ENCODE measurements around the gene TGFBR1.
"Not testable (repeated sequence)": the region's sequence is repeated elsewhere in the genome, so short reads cannot be mapped to it uniquely, and the experiment has no call there.

The TGFBR1 gene

DNA sequence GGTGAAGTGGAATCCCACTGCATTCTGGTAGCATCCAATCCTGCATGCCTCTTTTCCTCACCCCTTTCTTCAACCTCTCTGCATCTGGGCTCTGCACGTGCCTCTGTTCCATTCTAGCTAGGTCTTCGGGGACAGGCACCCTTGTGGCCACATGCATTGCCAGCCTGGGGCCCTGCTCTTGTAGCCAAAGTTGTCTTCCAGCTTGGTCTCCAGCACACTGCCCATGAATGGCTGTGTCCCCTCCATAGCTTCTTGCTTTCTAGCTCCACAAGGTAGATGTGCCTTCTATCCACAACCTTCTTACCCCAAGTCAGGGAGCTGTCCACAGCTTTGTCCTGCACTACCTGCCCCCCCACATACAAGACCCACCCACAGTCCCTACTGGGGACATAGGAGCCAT, 84.3 kb downstream of the TGFBR1 start:
- Mint-ChIP-seq H3K27me3 (ENCODE audit: low read depth, poor library complexity) (peaks cover 29% of the 10 kb centered on the region), H3K4me3 (no peak overlapping the region)

DNA sequence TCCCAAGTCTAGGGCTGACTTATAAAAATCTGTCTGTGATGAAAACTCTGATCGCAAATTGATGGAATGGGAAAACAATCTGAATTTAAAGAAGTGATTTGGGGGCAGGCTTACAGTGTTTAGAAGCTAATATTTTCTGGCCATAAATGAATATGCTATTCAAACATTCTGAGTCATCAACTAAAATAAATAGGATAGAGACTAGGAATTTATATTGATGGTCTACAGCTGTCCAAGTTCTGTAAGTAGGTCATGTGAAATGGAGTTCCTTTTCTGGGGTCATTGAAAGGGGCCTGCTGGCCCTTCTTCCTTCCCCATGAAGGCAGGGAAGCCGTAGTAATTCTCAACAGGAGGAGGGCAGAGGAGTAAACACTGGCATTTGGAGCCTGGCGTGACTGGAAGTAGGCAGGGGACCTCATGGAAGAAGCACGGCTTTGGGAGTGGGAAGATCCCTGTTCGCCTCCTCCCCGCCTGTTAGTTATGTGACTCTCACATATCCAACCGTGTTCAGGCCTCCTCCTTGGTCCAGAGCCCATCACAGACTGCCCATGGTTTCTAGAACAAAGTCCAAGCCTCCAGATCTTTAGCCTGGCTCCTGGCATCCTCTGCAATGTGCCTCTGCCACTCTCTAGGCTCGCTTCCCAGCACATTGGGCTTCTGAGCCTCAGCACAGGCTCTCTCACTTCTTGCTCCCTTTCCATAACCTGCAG, 85.1 kb downstream of the TGFBR1 start:
- TF ChIP-seq, protein P1, sequence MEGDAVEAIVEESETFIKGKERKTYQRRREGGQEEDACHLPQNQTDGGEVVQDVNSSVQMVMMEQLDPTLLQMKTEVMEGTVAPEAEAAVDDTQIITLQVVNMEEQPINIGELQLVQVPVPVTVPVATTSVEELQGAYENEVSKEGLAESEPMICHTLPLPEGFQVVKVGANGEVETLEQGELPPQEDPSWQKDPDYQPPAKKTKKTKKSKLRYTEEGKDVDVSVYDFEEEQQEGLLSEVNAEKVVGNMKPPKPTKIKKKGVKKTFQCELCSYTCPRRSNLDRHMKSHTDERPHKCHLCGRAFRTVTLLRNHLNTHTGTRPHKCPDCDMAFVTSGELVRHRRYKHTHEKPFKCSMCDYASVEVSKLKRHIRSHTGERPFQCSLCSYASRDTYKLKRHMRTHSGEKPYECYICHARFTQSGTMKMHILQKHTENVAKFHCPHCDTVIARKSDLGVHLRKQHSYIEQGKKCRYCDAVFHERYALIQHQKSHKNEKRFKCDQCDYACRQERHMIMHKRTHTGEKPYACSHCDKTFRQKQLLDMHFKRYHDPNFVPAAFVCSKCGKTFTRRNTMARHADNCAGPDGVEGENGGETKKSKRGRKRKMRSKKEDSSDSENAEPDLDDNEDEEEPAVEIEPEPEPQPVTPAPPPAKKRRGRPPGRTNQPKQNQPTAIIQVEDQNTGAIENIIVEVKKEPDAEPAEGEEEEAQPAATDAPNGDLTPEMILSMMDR (IDR thresholded peaks at IDR 0.05): no peak
- Mint-ChIP-seq H3K27me3 (ENCODE audit: low read depth, poor library complexity) (peaks cover 29% of the 10 kb centered on the region), H3K4me3 (no peak overlapping the region), H3K4me1 (no peaks in the 10 kb centered on the region), H3K27ac (no peak overlapping the region), H3K36me3 (ENCODE audit: low read depth) (no peaks in the 10 kb centered on the region), H3K9me3 (peaks cover 4% of the 10 kb centered on the region)
- DNase-seq: no peak

More for the DNA sequence above, 84.3 kb downstream of the TGFBR1 start:
- no peaks in the 10 kb centered on the region for H3K36me3 Mint-ChIP-seq (ENCODE audit: low read depth)
- H3K4me1 Mint-ChIP-seq: peaks cover 8% of the 10 kb centered on the region
- no peak for DNase-seq
- H3K9me3 Mint-ChIP-seq: no peaks in the 10 kb centered on the region
- TF ChIP-seq, protein P1 (IDR thresholded peaks at IDR 0.05): no peak
- H3K27ac Mint-ChIP-seq: no peak overlapping the region

DNA sequence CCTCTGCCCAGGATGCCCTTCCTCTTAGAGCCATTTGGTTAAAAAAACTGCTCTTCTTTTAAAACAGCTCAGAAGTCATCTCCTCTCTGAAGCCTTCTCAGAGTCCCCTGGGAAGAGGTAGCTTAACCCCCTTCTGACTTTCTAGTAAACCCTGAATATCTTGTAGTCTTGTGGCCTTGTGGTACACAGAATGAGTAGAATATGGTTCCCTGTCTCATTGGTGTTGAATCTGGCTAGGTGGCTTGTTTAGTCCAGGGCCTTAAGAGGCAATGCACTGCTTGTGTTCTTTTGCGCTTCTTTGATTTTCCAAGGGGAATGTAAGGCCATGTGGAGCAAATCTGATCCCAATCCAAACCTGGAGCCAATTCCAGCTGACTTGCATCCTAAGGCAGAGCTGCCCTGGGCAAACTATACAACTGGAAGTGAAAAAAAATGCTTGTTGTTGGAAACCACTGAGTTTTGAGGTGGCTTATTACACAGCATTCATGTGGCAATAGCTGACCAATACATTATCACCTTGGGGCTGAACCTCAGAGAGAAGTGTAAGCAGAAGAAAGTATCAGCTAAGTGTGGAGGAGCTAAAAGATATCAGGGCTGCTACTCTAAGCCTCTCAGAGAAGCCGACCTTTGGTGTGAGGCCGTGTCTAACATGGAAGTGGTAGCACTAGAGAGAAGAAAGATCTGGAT, 85.8 kb downstream of the TGFBR1 start:
- no peak for DNase-seq
- H3K27ac Mint-ChIP-seq: no peak overlapping the region
- H3K4me1 Mint-ChIP-seq: no peaks in the 10 kb centered on the region
- TF ChIP-seq, protein P1 (IDR thresholded peaks at IDR 0.05): no peak
- peaks cover 27% of the 10 kb centered on the region for H3K27me3 Mint-ChIP-seq (ENCODE audit: low read depth, poor library complexity)
- peaks cover 4% of the 10 kb centered on the region for H3K9me3 Mint-ChIP-seq
- no peaks in the 10 kb centered on the region for H3K36me3 Mint-ChIP-seq (ENCODE audit: low read depth)
- H3K4me3 Mint-ChIP-seq: no peak overlapping the region

DNA sequence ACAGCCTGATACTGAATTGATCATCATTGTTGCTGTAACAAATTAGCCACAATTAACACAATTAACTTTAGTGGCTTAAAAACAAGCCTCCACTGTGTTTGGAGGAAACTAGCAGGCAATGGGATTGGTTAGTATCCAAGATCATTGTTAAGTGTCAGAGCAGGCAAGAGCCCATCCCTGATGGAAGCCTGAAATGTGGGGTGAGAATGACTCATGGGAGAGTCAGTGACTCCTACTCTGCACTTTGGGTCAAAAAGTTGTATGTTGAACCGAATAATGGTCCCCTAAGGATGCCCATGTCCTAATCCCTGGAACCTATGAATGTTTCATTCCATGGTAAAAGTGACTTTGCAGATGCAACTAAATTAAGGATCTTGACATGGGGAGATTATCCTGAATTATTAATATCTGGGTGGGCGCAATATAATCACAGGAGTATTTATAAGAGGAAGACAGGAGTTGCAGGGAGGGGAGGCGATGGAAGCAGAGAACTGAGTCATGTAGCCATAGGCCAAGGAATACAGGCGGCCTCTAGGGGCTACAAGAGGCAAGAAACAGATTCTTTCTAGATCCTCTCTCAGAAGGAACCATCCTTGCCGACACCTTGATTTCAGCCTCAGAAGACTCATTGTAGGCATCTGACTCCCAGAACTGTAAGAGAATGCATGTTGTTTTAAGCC, 88.0 kb downstream of the TGFBR1 start:
- no peak for DNase-seq
- H3K9me3 Mint-ChIP-seq: peaks cover 4% of the 10 kb centered on the region
- H3K4me3 Mint-ChIP-seq: no peak overlapping the region
- H3K4me1 Mint-ChIP-seq: no peaks in the 10 kb centered on the region
- H3K36me3 Mint-ChIP-seq (ENCODE audit: low read depth): no peaks in the 10 kb centered on the region
- H3K27me3 Mint-ChIP-seq (ENCODE audit: low read depth, poor library complexity): peaks cover 34% of the 10 kb centered on the region
- no peak overlapping the region for H3K27ac Mint-ChIP-seq
- TF ChIP-seq, protein P1 (IDR thresholded peaks at IDR 0.05): no peak

DNA sequence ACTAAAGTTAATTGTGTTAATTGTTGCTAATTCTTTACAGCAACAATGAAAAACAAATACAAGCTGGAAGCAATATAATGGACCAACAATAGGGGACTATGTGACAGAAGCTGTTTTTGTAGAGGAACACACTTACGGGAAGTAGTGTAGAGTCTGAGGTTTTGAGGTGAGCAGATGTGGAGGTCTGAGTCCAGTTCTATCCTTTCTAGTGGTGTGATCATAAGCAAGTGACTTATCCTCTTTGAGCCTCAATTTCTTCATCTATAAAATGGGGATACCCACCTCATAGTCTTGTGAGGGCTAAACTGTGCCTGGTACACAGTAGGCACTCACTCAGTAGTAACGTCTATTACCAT, 88.5 kb downstream of the TGFBR1 start:
- no peaks in the 10 kb centered on the region for H3K4me1 Mint-ChIP-seq
- no peak overlapping the region for H3K4me3 Mint-ChIP-seq
- H3K36me3 Mint-ChIP-seq (ENCODE audit: low read depth): no peaks in the 10 kb centered on the region

DNA sequence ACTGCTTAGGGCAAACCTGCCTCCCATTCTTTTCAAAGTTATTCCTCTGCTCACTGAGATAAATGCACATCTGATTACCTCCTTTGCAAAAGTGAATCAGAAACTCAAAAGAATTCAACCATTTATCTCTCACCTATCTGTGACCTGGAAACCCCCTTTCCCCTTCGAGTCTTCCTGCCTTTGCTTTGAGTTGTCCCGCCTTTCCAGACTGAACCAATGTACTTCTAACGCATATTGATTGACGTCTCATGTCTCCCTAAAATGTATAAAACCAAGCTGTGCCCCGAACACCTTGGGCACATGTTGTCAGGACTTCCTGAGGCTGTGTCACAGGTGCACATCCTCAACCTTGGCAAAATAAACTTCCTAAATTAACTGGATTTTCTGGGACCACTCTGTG, 91.6 kb downstream of the TGFBR1 start:
- not testable (repeated sequence) for H3K9me3 Mint-ChIP-seq; H3K4me1 Mint-ChIP-seq; H3K27ac Mint-ChIP-seq; DNase-seq; H3K4me3 Mint-ChIP-seq; H3K36me3 Mint-ChIP-seq (ENCODE audit: low read depth)
- H3K27me3 Mint-ChIP-seq (ENCODE audit: low read depth, poor library complexity): peaks cover 24% of the 10 kb centered on the region

More for the DNA sequence above, 88.5 kb downstream of the TGFBR1 start:
- TF ChIP-seq, protein P1 (IDR thresholded peaks at IDR 0.05): no peak
- no peak overlapping the region for H3K27ac Mint-ChIP-seq
- peaks cover 4% of the 10 kb centered on the region for H3K9me3 Mint-ChIP-seq
- H3K27me3 Mint-ChIP-seq (ENCODE audit: low read depth, poor library complexity): peaks cover 36% of the 10 kb centered on the region
- DNase-seq: no peak

Data from nephron progenitor cell (in vitro differentiated cells).